A549 treated with AZD9567 at 1 μM for 4 hours (cell line): ENCODE data around the gene MAD2L1. TPM values are rescaled to one million over a fixed set of nuclear protein-coding genes. Genes with fewer than 3 reads are reported as not detected.

ENCODE experiments used
- total RNA-seq: library from RNA; stranded (reverse); fragments of 200-300 nt; extraction: Qiagen RNA extraction; gene quantifications from 5 replicates; pipeline ENCODE4 v1.2.3, GENCODE V29; 2022; ENCODE audit not compliant: insufficient read depth

The MAD2L1 gene
- 41.4 to 64.0 TPM (median 59.3 TPM) in 5 replicates for total RNA-seq

GRCh38 chr4:120066517-120067340, at the start of gene MAD2L1:
Gene MAD2L1 (minus strand): TSS chr4:120066848. CDS start chr4:120066734, 114 bp downstream.

